DLD1 (cell line): ENCODE data around the gene KDM4E.
"Not testable (repeated sequence)": the region's sequence is repeated elsewhere in the genome, so short reads cannot be mapped to it uniquely, and the experiment has no call there.

Source experiments
- in situ Hi-C: cut with HindIII; loops from 2 replicates; pipeline ENCODE4 v1.10.0; 2017; ENCODE audit warnings: low sequenced_read_pairs

KDM4E gene

DNA sequence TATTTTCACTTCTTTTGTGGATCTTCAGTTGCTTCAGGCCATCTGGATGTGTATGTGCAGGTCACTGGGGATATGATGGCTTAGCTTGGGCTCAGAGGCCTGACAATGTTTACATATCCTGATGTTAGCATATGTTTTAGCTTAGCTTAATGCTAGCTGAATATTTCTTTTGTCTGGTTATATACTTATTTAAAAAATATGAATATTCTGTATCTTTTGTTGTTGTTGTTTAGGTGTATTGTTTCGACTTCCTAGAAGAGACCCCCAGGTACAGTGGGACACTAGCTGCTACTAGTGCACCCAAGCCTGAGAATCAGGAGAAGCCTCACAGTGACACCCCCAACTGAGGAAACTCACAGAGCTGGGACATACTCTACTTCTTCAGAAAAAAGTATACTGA, at the start of gene KDM4E:
Gene KDM4E (plus strand): TSS at position 301 of the 400 bp plus-strand sequence. CDS start 300 bp downstream, outside the sequence.
- in situ Hi-C loops = no loop called here

- in situ Hi-C loops = no loop called here
These were observed 49.5 kb upstream of the KDM4E start for GRCh38 chr11:94975599-94975998.

DNA sequence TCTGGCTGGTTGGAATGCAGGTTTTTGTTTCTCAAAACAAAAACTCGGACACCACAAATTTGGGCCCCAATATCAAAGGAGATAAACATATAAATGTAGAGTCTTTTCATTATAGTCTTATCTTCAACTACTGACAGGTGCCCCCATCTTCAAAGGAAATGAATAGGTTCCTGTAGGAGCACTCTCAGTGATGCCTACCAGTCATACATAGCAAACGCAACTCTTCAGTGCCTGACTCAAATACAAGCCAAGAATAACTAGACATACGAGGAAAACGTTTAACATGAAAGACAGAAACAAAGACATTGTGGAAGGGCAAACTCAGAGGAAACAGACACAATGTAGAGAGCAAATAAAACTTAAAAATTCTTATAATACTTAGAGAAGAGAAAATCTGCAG, 37.7 kb upstream of the KDM4E start:
- in situ Hi-C loops = no loop called here

- in situ Hi-C loops = no loop called here
These were observed 36.3 kb upstream of the KDM4E start for GRCh38 chr11:94988748-94989147.

DNA sequence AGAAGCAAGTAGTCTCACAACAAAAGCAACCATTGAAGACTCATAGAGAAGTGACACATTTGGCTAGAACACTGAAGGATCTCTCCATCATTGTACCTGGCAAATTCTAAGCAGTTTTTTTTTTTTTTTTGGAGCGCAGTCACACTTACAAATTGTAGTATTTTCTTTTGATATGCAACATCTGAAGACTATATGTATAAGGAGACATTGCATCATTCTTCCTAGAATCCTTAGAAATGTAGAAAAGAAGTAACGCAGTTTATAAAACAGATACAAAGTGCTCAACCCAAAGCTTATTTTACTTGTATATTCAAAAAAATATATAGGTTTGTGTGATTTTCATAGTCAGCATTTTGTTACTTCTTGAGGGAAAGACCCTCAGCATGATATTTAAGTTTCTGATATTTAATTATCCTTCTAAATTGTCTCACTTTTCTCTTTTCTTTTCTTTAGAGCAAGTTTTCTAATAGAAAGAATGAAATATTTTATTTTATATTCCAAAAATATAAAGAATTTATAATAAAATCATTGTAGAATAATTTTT, 31.6 kb upstream of the KDM4E start:
- in situ Hi-C loops = no loop called here

GRCh38 chr11:94997437-94997836, 27.6 kb upstream of the KDM4E start:
- in situ Hi-C loops = no loop called here

GRCh38 chr11:94998285-94998684, 26.8 kb upstream of the KDM4E start:
- in situ Hi-C loops = no loop called here

DNA sequence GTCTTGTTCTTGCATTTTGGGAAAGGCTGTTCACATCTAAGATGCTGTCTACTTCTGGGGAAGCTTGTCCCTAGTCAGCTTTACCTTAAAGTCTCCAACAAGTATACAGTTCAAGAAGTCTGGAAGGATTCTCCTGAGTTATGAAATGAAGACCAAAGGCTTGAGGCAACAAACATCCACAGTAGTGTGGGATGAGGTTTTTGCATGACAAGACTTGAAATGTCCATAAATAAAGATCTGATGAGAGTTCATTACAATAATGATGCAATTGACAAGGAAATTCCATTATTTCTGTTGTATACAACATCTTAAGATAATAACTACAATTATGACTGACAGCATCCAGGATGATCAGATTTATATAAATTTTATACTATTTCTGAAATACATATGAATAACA, 21.3 kb upstream of the KDM4E start:
- in situ Hi-C loops = no loop called here

GRCh38 chr11:95005642-95006041, 19.4 kb upstream of the KDM4E start:
- in situ Hi-C loops = no loop called here

GRCh38 chr11:95011376-95011775, 13.7 kb upstream of the KDM4E start:
- in situ Hi-C loops = no loop called here

DNA sequence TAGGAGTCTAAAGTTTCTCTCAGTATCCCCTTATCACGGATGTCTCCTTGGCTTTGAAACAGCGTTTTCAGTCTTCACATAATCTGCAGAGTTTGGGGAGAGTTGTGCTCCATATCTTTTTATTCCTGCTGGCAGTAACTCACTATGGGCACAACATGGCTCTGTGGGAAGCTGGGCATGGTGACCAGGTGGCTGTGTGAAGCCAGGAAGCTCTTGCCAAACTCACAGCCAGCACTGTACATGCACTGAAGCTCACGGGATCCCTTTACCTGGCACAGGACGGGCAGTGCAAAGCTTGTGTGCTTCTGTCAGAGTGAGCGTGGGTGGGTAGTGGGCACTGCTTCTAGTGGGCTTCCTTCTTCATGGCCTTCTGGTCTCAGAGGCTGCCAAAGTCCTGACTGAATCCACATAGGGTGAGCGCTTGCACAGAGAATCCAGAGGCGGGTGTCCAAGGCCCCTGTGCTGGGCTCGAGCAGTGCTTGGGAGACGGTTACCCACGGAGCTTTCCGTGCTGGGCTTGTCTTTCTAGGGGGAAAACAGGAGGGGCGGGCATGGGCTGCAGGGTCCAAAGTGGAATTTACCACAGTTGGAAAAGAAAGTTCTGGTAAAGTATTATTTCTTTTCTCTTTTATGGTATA, 10.8 kb upstream of the KDM4E start:
- in situ Hi-C loops = no loop called here

DNA sequence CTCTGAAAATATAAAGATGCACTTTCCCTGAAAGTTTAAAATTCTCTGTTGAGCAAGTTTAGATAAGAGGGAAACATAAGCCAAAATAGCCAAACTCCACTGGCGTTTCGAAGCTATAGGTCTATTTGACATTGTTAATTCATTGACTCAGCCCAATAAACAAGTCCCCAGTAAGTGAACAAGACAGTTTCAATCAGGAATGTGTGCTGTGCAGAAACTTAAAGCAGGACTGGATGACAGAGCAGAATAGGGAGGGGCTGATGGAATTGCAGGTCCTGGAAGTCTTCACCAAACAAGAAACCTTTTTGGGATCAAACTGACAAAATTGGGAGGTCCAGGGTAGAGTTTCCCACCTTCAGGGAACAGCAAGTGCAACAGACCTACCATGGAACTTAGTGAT, 8.9 kb upstream of the KDM4E start:
- in situ Hi-C loops = no loop called here

DNA sequence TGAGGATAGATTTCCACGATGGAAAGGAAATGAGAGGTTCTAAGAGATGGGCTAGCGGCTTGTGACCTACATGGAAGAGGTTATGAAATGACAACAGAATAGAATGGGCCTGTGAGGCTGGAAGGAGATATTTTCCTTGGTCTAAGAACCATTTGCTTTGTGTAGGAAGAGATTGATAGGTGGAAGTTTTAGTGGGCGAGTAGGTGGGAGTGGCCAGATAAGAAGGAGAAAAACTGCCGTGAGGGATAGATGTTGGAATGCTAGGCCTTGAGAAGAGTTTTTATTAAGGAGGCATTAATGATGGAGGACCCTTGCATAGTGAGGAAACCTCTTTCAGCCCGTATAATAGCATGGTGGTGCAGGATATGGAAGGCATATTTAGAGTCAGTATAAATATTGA, 3.6 kb upstream of the KDM4E start:
- in situ Hi-C loops = not testable (repeated sequence)

- in situ Hi-C loops = not testable (repeated sequence)
These were observed 536 bp downstream of the KDM4E start for GRCh38 chr11:95025594-95025993.

DNA sequence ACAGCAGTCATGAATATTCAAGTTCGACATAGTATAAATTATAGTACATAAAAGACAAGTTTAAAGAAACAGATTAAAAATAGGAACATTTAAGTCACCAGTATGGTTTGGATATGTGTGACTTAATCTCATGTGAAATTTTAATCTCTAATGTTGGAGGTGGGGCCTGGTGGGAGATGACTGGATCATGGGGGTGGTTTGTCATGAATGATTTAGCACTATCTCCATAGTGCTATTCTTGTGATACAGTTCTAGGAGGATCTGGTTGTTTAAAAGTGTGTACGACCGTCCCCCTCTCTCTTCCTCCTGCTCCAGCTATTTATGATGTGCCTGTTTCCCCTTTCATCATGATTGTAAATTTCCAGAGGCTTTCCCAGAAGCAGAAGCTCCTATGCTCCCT, 3.3 kb downstream of the KDM4E start:
- in situ Hi-C loops = no loop called here

DNA sequence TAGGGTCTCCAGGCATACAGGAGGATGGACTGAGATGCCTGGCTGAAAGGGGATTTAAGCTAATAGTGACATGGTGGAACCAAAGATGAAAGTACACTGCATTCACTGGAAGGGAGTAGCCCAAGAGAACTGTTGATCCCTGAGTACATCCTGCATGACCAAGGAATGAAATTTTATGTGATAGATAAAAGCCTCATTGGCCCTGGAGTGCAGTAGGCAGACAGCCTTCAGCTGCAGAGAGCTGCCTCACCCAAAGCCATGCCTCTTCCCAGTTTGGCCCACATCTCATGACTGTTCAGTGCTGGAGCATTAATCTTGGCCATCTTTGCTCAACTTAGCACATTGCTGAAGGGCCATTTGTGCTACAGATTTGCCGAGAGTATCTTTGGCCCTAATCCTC, 8.0 kb downstream of the KDM4E start:
- in situ Hi-C loops = no loop called here

GRCh38 chr11:95035316-95035715, 10.3 kb downstream of the KDM4E start:
- in situ Hi-C loops = no loop called here

- in situ Hi-C loops = not testable (repeated sequence)
These were observed 12.4 kb downstream of the KDM4E start for GRCh38 chr11:95037356-95038035.

DNA sequence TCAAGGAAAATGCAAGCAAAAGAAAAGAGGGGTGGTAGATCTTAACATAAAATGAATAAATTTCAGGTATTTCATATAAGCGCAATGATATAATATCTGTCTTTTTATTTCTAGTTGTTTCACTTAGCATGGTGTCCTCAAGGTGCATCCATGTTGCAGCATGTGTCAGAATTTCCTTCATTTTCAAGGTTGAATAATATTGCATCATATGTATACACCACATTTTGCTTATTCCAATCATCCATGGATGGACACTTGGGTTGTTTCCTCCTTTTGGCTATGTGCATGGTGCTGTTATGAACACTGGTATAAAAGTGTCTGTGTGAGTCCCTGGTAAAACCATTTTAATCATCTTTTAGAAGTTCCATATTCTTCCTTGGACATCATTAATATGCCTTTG, 17.2 kb downstream of the KDM4E start:
- in situ Hi-C loops = no loop called here

GRCh38 chr11:95042906-95043305, 17.8 kb downstream of the KDM4E start:
- in situ Hi-C loops = no loop called here

DNA sequence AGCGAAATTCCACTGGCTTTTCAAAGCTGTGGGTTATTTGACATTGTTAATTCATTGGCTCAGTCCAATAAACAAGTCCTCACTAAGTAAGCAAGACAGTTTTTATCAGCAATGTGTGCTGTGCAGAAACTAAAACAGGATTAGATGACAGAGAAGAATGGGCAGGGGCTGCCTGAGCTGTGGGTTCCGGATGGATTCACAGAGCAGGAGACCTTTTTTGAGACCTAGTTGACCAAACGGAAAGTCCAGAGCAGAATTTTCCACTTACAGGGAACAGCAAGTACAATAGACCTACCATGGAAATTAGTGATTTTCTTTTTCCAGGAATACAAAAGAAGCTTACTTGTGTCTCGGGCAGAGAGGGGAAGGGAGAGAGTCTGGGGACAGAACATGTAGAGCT, 19.0 kb downstream of the KDM4E start:
- in situ Hi-C loops = no loop called here

DNA sequence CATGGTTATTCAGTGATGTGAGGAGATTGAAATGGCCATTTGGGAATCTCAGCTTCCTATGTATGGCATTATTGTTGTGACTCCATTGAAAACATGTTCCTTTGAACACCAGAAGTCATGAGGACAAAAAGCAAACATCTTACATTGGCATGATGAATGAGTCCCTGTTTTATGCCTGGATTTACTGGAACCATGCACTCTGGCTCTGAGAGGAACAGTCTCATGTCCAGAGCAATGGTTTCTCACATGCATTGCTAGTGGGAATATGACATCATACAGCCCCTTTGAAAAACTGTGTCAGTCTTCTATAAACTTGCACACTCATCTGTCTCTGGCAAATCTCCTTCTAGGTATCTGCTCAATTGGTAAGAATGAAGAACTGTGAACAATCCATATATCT, 20.8 kb downstream of the KDM4E start:
- in situ Hi-C loops = no loop called here
